HepG2 (cell line): ENCODE measurements around the gene CCT6A. TPM values are rescaled to one million over a fixed set of nuclear protein-coding genes. Genes with fewer than 3 reads are reported as not detected.

Experiments used
- AHDC1 ChIP-seq: sonication (generic); formaldehyde crosslinking; IDR thresholded peaks from 2 replicates; pipeline ENCODE4 v1.5.1; 2020; ENCODE audit warnings: mild to moderate bottlenecking, missing genetic modification reagents, borderline replicate concordance
- ARNT2 ChIP-seq: sonication (generic); formaldehyde crosslinking; IDR thresholded peaks from 2 replicates; pipeline ENCODE4 v1.8.0; 2022; ENCODE audit warnings: mild to moderate bottlenecking, low read depth, missing genetic modification reagents, moderate library complexity
- ARNTL ChIP-seq: sonication (generic); formaldehyde crosslinking; IDR thresholded peaks from 2 replicates; pipeline ENCODE4 v1.4.0; 2020; ENCODE audit warnings: mild to moderate bottlenecking, missing genetic modification reagents
- FOXA3 ChIP-seq: IDR thresholded peaks from 2 replicates; pipeline ENCODE4 v1.6.1; 2016; ENCODE audit warnings: missing genetic modification reagents, missing compliant biosample characterization
- HNF1A ChIP-seq, 2 experiments: sonication (generic) in 1 of 2; formaldehyde crosslinking in 1 of 2; IDR thresholded peaks; 2 replicates each; pipeline versions ENCODE4 v1.4.0 to v1.6.1; 2016 to 2020; ENCODE audit warnings: borderline replicate concordance in 1 of 2, low read depth in 1 of 2, mild to moderate bottlenecking in 1 of 2, missing genetic modification reagents in 1 of 2
- LCORL ChIP-seq, 2 experiments: fragments of 450-650 bp in 1 of 2; sonication (generic) in 1 of 2; formaldehyde crosslinking in 1 of 2; IDR thresholded peaks; 2 replicates each; pipeline versions ENCODE4 v1.5.0 to v1.6.1; 2017 to 2020; ENCODE audit warnings: antibody characterized with exemption in 1 of 2, missing genetic modification reagents in 1 of 2
- MLLT10 ChIP-seq: sonication (generic); formaldehyde crosslinking; IDR thresholded peaks from 2 replicates; pipeline ENCODE4 v1.4.0; 2020; ENCODE audit warnings: missing genetic modification reagents
- NFE2L2 ChIP-seq: fragments of 150-350 bp; IDR thresholded peaks from 2 replicates; pipeline ENCODE4 v1.6.1; 2014; ENCODE audit warnings: low read length
- ZNF609 ChIP-seq: sonication (generic); formaldehyde crosslinking; IDR thresholded peaks from 2 replicates; pipeline ENCODE4 v1.4.0; 2020; ENCODE audit warnings: mild to moderate bottlenecking, missing genetic modification reagents, borderline replicate concordance
- polyA plus RNA-seq, 8 experiments: library from polyadenylated mRNA; depleted of rRNA in 3 of 8; stranded (reverse) in 7 of 8; unstranded in 1 of 8; fragments of >200 nt; fragmentation: Illumina TruSeq in 4 of 8; extraction: Trizol in 4 of 8; gene quantifications; 2 replicates each; pipeline versions ENCODE4 v1.2.1 to v1.2.3, GENCODE V29; 2011 to 2016; ENCODE audit warnings: low read depth in 4 of 8, missing spikeins in 1 of 8, mixed read lengths in 1 of 8; ENCODE audit not compliant: insufficient read depth in 1 of 8
- total RNA-seq, 5 experiments: library from RNA; depleted of rRNA; stranded (reverse); fragments of >200 nt; fragmentation: Illumina TruSeq; extraction: Trizol; gene quantifications; 2 replicates each; pipeline ENCODE4 v1.2.3, GENCODE V29; 2016; ENCODE audit warnings: low read depth in 1 of 5
- TF ChIP-seq, protein P1 (sequence below): sonication (generic); formaldehyde crosslinking; IDR thresholded peaks from 2 replicates; pipeline ENCODE4 v1.4.0; 2020; ENCODE audit warnings: missing genetic modification reagents

The CCT6A gene
- total and polyA plus RNA-seq, 2 of the 13 experiments (the other 11 are each of a cell fraction or from before 2014, with no cell fraction given), result 219 to 292 TPM

GRCh38 chr7:56028942-56029630 is 22.5 kb upstream of the CCT6A start (continued):
- TF ChIP-seq ARNT2 (no peak), ZNF609 (CRISPR knock-in tag) (0 out of 2 replicates have a peak, but pooled peaks have one; percentile 33), MLLT10 (CRISPR knock-in tag) (no peak), ARNTL (CRISPR knock-in tag) (no peak), NFE2L2 (no peak), LCORL (IDR thresholded peaks at IDR 0.05) (peak; percentile 21; the same call in 1 of the 2 replicates), LCORL (CRISPR knock-in tag; IDR thresholded peaks at IDR 0.05) (0 out of 2 replicates have a peak, but pooled peaks have one; percentile 58), HNF1A (IDR thresholded peaks at IDR 0.05; ENCODE audit: low read depth) (no peak), HNF1A (CRISPR knock-in tag; IDR thresholded peaks at IDR 0.05; ENCODE audit: borderline replicate concordance) (no peak), FOXA3 (CRISPR knock-in tag) (peak; percentile 81), AHDC1 (CRISPR knock-in tag) (peak; percentile 64; the same call in 1 of the 2 replicates)
- TF ChIP-seq, protein P1, sequence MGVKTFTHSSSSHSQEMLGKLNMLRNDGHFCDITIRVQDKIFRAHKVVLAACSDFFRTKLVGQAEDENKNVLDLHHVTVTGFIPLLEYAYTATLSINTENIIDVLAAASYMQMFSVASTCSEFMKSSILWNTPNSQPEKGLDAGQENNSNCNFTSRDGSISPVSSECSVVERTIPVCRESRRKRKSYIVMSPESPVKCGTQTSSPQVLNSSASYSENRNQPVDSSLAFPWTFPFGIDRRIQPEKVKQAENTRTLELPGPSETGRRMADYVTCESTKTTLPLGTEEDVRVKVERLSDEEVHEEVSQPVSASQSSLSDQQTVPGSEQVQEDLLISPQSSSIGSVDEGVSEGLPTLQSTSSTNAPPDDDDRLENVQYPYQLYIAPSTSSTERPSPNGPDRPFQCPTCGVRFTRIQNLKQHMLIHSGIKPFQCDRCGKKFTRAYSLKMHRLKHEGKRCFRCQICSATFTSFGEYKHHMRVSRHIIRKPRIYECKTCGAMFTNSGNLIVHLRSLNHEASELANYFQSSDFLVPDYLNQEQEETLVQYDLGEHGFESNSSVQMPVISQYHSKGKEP, result no peak
